Stimulated activated CD8-positive, alpha-beta memory T cell treated with anti-CD3 and anti-CD28 coated beads, Interleukin-15, amount 100 ng/mL, for 4 hours (primary cell): ENCODE results near the gene C22orf15.

Experiments
- DNase-seq, 2 donors: peaks; one replicate each; pipeline ENCODE4 v3.0.0-alpha.2; 2020; ENCODE audit warnings: low read depth in 2 of 2

The C22orf15 gene

GRCh38 chr22:23772649-23773473 lies 10.1 kb downstream of the C22orf15 start, which contains the start of gene MMP11:
TSS of gene MMP11 (plus strand) at chr22:23772849. CDS start at chr22:23772871, 22 bp downstream.
- DNase-seq, result no peak

- no peak for DNase-seq
Measured at GRCh38 chr22:23773483-23774113, 10.8 kb downstream of the C22orf15 start.

- no peak for DNase-seq
Measured at GRCh38 chr22:23774114-23774921, 11.5 kb downstream of the C22orf15 start.

- no peak for DNase-seq
Measured at GRCh38 chr22:23774922-23775436, 12.2 kb downstream of the C22orf15 start.

GRCh38 chr22:23775779-23776375 lies 13.1 kb downstream of the C22orf15 start:
- no peak for DNase-seq

GRCh38 chr22:23777776-23778576 lies 15.2 kb downstream of the C22orf15 start:
- no peak for DNase-seq

- DNase-seq, result no peak
Measured at GRCh38 chr22:23778577-23778900, 15.7 kb downstream of the C22orf15 start.

- DNase-seq, result no peak
Measured at GRCh38 chr22:23779083-23779482, 16.3 kb downstream of the C22orf15 start.

- DNase-seq, result no peak
Measured at GRCh38 chr22:23779731-23780130, 16.9 kb downstream of the C22orf15 start.

- no peak for DNase-seq
Measured at GRCh38 chr22:23780146-23780748, 17.5 kb downstream of the C22orf15 start.

- DNase-seq, result no peak
Measured at GRCh38 chr22:23781065-23781464, 18.3 kb downstream of the C22orf15 start.

- no peak for DNase-seq
Measured at GRCh38 chr22:23781511-23782183, 18.9 kb downstream of the C22orf15 start.

GRCh38 chr22:23782252-23782651 lies 19.5 kb downstream of the C22orf15 start:
- DNase-seq, result no peak

- DNase-seq, result no peak
Measured at GRCh38 chr22:23782703-23783102, 19.9 kb downstream of the C22orf15 start.

- DNase-seq, result no peak
Measured at GRCh38 chr22:23783265-23784150, 20.7 kb downstream of the C22orf15 start.

GRCh38 chr22:23784215-23784732 lies 21.5 kb downstream of the C22orf15 start:
- DNase-seq, result no peak

GRCh38 chr22:23786261-23786710 lies 23.5 kb downstream of the C22orf15 start:
- no peak for DNase-seq

GRCh38 chr22:23786752-23787599 lies 24.2 kb downstream of the C22orf15 start, which contains the start of gene SMARCB1:
TSS of gene SMARCB1 (plus strand) at chr22:23786966. CDS start at chr22:23787170, 204 bp downstream.
- peak; percentile 75 to 76 for DNase-seq
